PC-3 (cell line): ENCODE results near the gene RELA.

Experiments used
- EZH2 ChIP-seq: fragments of 300-600 bp; sonication (generic); IDR thresholded peaks from one replicate; pipeline ENCODE4 v1.6.1; 2017; ENCODE audit warnings: antibody characterized with exemption, mild to moderate bottlenecking, low read length; ENCODE audit not compliant: unreplicated experiment
- TF ChIP-seq, protein P1 (sequence below): fragments of 300-600 bp; sonication (generic); conservative IDR thresholded peaks from 2 replicates; pipeline ENCODE4 v1.5.1; 2017; ENCODE audit warnings: antibody characterized with exemption, low read depth, mild to moderate bottlenecking, low read length

DNA sequence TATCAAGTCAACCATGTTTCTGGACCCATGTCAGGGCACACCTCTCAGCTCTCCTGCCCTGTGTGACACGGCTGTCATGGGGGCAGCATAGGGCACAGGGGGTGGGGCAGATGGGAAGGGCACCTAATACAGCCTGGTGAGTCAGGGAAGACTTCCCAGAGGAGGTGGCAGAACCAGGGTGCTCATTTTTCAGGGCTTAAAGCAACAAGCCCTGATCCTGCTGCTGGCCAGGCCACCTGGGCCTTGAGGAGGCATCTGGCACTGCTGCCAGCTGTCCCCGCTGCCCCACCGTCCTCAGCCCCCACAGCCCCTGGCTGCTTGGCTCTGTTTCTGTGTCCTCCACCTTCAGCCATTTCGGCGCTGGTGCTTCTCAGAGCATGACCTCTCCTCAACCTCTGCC, 53.1 kb downstream of the RELA start:
- no peak for TF ChIP-seq EZH2
- TF ChIP-seq, protein P1, sequence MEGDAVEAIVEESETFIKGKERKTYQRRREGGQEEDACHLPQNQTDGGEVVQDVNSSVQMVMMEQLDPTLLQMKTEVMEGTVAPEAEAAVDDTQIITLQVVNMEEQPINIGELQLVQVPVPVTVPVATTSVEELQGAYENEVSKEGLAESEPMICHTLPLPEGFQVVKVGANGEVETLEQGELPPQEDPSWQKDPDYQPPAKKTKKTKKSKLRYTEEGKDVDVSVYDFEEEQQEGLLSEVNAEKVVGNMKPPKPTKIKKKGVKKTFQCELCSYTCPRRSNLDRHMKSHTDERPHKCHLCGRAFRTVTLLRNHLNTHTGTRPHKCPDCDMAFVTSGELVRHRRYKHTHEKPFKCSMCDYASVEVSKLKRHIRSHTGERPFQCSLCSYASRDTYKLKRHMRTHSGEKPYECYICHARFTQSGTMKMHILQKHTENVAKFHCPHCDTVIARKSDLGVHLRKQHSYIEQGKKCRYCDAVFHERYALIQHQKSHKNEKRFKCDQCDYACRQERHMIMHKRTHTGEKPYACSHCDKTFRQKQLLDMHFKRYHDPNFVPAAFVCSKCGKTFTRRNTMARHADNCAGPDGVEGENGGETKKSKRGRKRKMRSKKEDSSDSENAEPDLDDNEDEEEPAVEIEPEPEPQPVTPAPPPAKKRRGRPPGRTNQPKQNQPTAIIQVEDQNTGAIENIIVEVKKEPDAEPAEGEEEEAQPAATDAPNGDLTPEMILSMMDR, result no peak
